Fibroblast of villous mesenchyme (primary cell): ENCODE results near the gene TLK1. TPM values are rescaled to one million over a fixed set of nuclear protein-coding genes. Genes with fewer than 3 reads are reported as not detected.
A peak's percentile ranks its signal among the peaks of the same experiment; 100 is the strongest.

Source experiments
- DNase-seq: peaks from one replicate; pipeline ENCODE4 v3.0.0-alpha.2; 2010; ENCODE audit warnings: low read depth
- H3K4me3 ChIP-seq: 2 replicates; pipeline ENCODE4 v1.5.1; 2011; ENCODE audit warnings: low read depth, mild to moderate bottlenecking, low read length
- CTCF ChIP-seq: IDR thresholded peaks from 2 replicates; pipeline ENCODE4 v1.5.1; 2012; ENCODE audit warnings: low read depth, mild to moderate bottlenecking, low read length; ENCODE audit not compliant: insufficient read depth
- total RNA-seq: library from RNA; depleted of rRNA; stranded (reverse); fragments of >200 nt; gene quantifications from 2 replicates; pipeline ENCODE4 v1.2.3, GENCODE V29; 2012

The TLK1 gene
- total RNA-seq, 1 donor, result 17.3 TPM

- DNase-seq, result peak; percentile 84
- no peak overlapping the region for H3K4me3 ChIP-seq
- TF ChIP-seq CTCF, result peak; percentile 36
These were observed 164.4 kb downstream of the TLK1 start for GRCh38 chr2:170996316-170996715.

GRCh38 chr2:170991398-170992182, 169.1 kb downstream of the TLK1 start:
- H3K4me3 ChIP-seq, result no peak overlapping the region
- DNase-seq, result no peak
- TF ChIP-seq CTCF, result no peak

- DNase-seq, result no peak
- no peak for TF ChIP-seq CTCF
- H3K4me3 ChIP-seq, result no peak overlapping the region
These were observed 174.0 kb downstream of the TLK1 start for GRCh38 chr2:170986566-170987258.

- TF ChIP-seq CTCF, result no peak
- no peak for DNase-seq
- H3K4me3 ChIP-seq, result no peak overlapping the region
These were observed 175.3 kb downstream of the TLK1 start for GRCh38 chr2:170985407-170985806.

- no peak for TF ChIP-seq CTCF
- H3K4me3 ChIP-seq, result no peak overlapping the region
- DNase-seq, result no peak
These were observed 176.6 kb downstream of the TLK1 start for GRCh38 chr2:170984079-170984478.

GRCh38 chr2:170975943-170976270, 184.8 kb downstream of the TLK1 start:
- no peak for TF ChIP-seq CTCF
- DNase-seq, result no peak
- H3K4me3 ChIP-seq, result no peak overlapping the region
